ENCODE measurements around the gene NUP62.

The NUP62 gene

GRCh38 chr19:49951806-49952478, 22.6 kb upstream of the NUP62 start:
- TF ChIP-seq MAX (IDR thresholded peaks at IDR 0.05) (no peak), ZBTB7A (IDR thresholded peaks at IDR 0.05; ENCODE audit: low read depth) (no peak), YY1 (IDR thresholded peaks at IDR 0.05; ENCODE audit: low read depth) (no peak), NFIC (IDR thresholded peaks at IDR 0.05) (no peak), TEAD4 (IDR thresholded peaks at IDR 0.05) (no peak)
- TF ChIP-seq, protein P1, sequence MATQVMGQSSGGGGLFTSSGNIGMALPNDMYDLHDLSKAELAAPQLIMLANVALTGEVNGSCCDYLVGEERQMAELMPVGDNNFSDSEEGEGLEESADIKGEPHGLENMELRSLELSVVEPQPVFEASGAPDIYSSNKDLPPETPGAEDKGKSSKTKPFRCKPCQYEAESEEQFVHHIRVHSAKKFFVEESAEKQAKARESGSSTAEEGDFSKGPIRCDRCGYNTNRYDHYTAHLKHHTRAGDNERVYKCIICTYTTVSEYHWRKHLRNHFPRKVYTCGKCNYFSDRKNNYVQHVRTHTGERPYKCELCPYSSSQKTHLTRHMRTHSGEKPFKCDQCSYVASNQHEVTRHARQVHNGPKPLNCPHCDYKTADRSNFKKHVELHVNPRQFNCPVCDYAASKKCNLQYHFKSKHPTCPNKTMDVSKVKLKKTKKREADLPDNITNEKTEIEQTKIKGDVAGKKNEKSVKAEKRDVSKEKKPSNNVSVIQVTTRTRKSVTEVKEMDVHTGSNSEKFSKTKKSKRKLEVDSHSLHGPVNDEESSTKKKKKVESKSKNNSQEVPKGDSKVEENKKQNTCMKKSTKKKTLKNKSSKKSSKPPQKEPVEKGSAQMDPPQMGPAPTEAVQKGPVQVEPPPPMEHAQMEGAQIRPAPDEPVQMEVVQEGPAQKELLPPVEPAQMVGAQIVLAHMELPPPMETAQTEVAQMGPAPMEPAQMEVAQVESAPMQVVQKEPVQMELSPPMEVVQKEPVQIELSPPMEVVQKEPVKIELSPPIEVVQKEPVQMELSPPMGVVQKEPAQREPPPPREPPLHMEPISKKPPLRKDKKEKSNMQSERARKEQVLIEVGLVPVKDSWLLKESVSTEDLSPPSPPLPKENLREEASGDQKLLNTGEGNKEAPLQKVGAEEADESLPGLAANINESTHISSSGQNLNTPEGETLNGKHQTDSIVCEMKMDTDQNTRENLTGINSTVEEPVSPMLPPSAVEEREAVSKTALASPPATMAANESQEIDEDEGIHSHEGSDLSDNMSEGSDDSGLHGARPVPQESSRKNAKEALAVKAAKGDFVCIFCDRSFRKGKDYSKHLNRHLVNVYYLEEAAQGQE (IDR thresholded peaks at IDR 0.05; ENCODE audit: low read depth), result no peak

DNA sequence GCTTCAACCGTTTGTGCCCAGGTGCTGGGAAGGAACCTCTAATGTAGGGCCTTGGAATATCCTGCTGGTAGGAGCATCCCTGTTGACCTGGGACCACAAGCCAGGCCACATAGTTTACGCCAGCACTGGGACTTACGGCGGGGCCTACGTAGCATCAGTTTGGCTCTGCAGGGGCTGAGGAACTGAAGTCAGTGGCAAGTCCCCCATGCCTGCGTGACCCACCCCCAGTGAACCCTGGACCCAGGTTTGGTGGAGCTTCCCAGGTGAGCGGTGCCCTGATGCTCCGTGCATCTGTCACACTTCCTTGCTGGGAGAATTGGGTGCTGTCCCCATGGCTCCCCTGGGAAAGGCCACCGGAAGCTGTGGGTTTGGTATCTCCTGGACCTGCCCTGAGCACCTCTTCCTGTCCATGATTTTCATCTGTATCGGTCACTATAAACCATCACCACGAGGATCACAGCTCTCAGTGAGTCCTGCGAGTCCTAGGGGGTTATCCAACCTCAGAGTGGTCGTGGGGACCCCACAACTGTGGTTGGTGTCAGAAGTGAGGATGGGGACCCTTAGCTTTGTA, 21.7 kb upstream of the NUP62 start:
- no peak for TF ChIP-seq FOXM1 (IDR thresholded peaks at IDR 0.05; ENCODE audit: borderline replicate concordance, low read depth)
- no peak for TF ChIP-seq NFIC (IDR thresholded peaks at IDR 0.05)
- TF ChIP-seq TEAD4 (IDR thresholded peaks at IDR 0.05), result no peak
- no peak for TF ChIP-seq CREB1 (IDR thresholded peaks at IDR 0.05; ENCODE audit: low read depth)
- TF ChIP-seq, protein P1 (IDR thresholded peaks at IDR 0.05; ENCODE audit: low read depth), result no peak
- TF ChIP-seq TAF1 (IDR thresholded peaks at IDR 0.05; ENCODE audit: low read depth), result no peak
- no peak for TF ChIP-seq ZBTB7A (IDR thresholded peaks at IDR 0.05; ENCODE audit: low read depth)
- TF ChIP-seq CEBPB (IDR thresholded peaks at IDR 0.05), result no peak
- TF ChIP-seq YY1 (IDR thresholded peaks at IDR 0.05; ENCODE audit: low read depth), result no peak
- TF ChIP-seq EP300 (IDR thresholded peaks at IDR 0.05; ENCODE audit: borderline replicate concordance), result no peak
- TF ChIP-seq MAX (IDR thresholded peaks at IDR 0.05), result no peak
- no peak for TF ChIP-seq EGR1 (IDR thresholded peaks at IDR 0.05)
- TF ChIP-seq, protein P2, sequence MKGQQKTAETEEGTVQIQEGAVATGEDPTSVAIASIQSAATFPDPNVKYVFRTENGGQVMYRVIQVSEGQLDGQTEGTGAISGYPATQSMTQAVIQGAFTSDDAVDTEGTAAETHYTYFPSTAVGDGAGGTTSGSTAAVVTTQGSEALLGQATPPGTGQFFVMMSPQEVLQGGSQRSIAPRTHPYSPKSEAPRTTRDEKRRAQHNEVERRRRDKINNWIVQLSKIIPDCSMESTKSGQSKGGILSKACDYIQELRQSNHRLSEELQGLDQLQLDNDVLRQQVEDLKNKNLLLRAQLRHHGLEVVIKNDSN (IDR thresholded peaks at IDR 0.05), result no peak
- no peak for TF ChIP-seq TCF12 (IDR thresholded peaks at IDR 0.05; ENCODE audit: low read depth)
- no peak for TF ChIP-seq RAD21 (IDR thresholded peaks at IDR 0.05; ENCODE audit: low read depth)

- TF ChIP-seq EP300 (IDR thresholded peaks at IDR 0.05; ENCODE audit: borderline replicate concordance) (no peak), CREB1 (IDR thresholded peaks at IDR 0.05; ENCODE audit: low read depth) (no peak), TCF12 (IDR thresholded peaks at IDR 0.05; ENCODE audit: low read depth) (no peak)
These were observed 21.3 kb upstream of the NUP62 start for GRCh38 chr19:49950590-49950948.

- TF ChIP-seq NFIC (IDR thresholded peaks at IDR 0.05) (no peak), MAX (IDR thresholded peaks at IDR 0.05) (no peak)
- TF ChIP-seq, protein P2 (IDR thresholded peaks at IDR 0.05), result no peak
These were observed 20.7 kb upstream of the NUP62 start for GRCh38 chr19:49949742-49950589.

GRCh38 chr19:49946415-49946814, 17.1 kb upstream of the NUP62 start:
- TF ChIP-seq, protein P2 (IDR thresholded peaks at IDR 0.05), result no peak
- TF ChIP-seq EGR1 (IDR thresholded peaks at IDR 0.05) (no peak), MAX (IDR thresholded peaks at IDR 0.05) (no peak), NFIC (IDR thresholded peaks at IDR 0.05) (no peak), YY1 (IDR thresholded peaks at IDR 0.05; ENCODE audit: low read depth) (no peak), FOXM1 (IDR thresholded peaks at IDR 0.05; ENCODE audit: borderline replicate concordance, low read depth) (no peak), CEBPB (IDR thresholded peaks at IDR 0.05) (no peak), RAD21 (IDR thresholded peaks at IDR 0.05; ENCODE audit: low read depth) (no peak), TAF1 (IDR thresholded peaks at IDR 0.05; ENCODE audit: low read depth) (no peak), TCF12 (IDR thresholded peaks at IDR 0.05; ENCODE audit: low read depth) (no peak), CREB1 (IDR thresholded peaks at IDR 0.05; ENCODE audit: low read depth) (no peak), ZBTB7A (IDR thresholded peaks at IDR 0.05; ENCODE audit: low read depth) (no peak)
- TF ChIP-seq, protein P1 (IDR thresholded peaks at IDR 0.05; ENCODE audit: low read depth), result no peak

Data from Ishikawa (cell line).